Chondrocyte (in vitro differentiated cells): ENCODE measurements around the gene MMRN1. TPM values are rescaled to one million over a fixed set of nuclear protein-coding genes. Genes with fewer than 3 reads are reported as not detected.

Experiments used
- DNase-seq: peaks from one replicate; pipeline ENCODE4 v3.0.0; 2021; ENCODE audit warnings: mixed read lengths, low spot score
- H3K27ac Mint-ChIP-seq: one replicate; pipeline ENCODE4 v1.8.0; 2021; ENCODE audit warnings: mild to moderate bottlenecking, moderate library complexity, mixed read lengths; ENCODE audit not compliant: unreplicated experiment
- H3K27me3 Mint-ChIP-seq: 2 replicates; pipeline ENCODE4 v1.8.0; 2021; ENCODE audit warnings: low read depth, mixed read lengths
- H3K36me3 Mint-ChIP-seq: 2 replicates; pipeline ENCODE4 v1.8.0; 2021; ENCODE audit warnings: low read depth, mixed read lengths
- H3K4me1 Mint-ChIP-seq: 2 replicates; pipeline ENCODE4 v1.8.0; 2021; ENCODE audit warnings: low read depth, mild to moderate bottlenecking, mixed read lengths
- H3K4me3 Mint-ChIP-seq: one replicate; pipeline ENCODE4 v1.8.0; 2021; ENCODE audit warnings: mild to moderate bottlenecking, moderate library complexity, mixed read lengths; ENCODE audit not compliant: unreplicated experiment
- H3K9me3 Mint-ChIP-seq: 2 replicates; pipeline ENCODE4 v1.8.0; 2021; ENCODE audit warnings: low read depth, mixed read lengths
- long read RNA-seq: library from polyadenylated mRNA; stranded (forward); transcript quantifications from one replicate; pipeline ENCODE4 v2.0.0, GENCODE V29; 2021
- total RNA-seq: library from RNA; stranded (reverse); gene quantifications from 3 replicates; pipeline ENCODE4 v1.2.1, GENCODE V29; 2021
- TF ChIP-seq, protein P1 (sequence below): fragments of 200-600 bp; sonication (generic); IDR thresholded peaks from 2 replicates; pipeline ENCODE4 v1.5.0; 2021; ENCODE audit warnings: antibody characterized with exemption, mild to moderate bottlenecking, moderate library complexity

MMRN1 gene, protein sequence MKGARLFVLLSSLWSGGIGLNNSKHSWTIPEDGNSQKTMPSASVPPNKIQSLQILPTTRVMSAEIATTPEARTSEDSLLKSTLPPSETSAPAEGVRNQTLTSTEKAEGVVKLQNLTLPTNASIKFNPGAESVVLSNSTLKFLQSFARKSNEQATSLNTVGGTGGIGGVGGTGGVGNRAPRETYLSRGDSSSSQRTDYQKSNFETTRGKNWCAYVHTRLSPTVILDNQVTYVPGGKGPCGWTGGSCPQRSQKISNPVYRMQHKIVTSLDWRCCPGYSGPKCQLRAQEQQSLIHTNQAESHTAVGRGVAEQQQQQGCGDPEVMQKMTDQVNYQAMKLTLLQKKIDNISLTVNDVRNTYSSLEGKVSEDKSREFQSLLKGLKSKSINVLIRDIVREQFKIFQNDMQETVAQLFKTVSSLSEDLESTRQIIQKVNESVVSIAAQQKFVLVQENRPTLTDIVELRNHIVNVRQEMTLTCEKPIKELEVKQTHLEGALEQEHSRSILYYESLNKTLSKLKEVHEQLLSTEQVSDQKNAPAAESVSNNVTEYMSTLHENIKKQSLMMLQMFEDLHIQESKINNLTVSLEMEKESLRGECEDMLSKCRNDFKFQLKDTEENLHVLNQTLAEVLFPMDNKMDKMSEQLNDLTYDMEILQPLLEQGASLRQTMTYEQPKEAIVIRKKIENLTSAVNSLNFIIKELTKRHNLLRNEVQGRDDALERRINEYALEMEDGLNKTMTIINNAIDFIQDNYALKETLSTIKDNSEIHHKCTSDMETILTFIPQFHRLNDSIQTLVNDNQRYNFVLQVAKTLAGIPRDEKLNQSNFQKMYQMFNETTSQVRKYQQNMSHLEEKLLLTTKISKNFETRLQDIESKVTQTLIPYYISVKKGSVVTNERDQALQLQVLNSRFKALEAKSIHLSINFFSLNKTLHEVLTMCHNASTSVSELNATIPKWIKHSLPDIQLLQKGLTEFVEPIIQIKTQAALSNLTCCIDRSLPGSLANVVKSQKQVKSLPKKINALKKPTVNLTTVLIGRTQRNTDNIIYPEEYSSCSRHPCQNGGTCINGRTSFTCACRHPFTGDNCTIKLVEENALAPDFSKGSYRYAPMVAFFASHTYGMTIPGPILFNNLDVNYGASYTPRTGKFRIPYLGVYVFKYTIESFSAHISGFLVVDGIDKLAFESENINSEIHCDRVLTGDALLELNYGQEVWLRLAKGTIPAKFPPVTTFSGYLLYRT
- total RNA-seq = not detected in 3 replicates
- long read RNA-seq = 0 reads

DNA sequence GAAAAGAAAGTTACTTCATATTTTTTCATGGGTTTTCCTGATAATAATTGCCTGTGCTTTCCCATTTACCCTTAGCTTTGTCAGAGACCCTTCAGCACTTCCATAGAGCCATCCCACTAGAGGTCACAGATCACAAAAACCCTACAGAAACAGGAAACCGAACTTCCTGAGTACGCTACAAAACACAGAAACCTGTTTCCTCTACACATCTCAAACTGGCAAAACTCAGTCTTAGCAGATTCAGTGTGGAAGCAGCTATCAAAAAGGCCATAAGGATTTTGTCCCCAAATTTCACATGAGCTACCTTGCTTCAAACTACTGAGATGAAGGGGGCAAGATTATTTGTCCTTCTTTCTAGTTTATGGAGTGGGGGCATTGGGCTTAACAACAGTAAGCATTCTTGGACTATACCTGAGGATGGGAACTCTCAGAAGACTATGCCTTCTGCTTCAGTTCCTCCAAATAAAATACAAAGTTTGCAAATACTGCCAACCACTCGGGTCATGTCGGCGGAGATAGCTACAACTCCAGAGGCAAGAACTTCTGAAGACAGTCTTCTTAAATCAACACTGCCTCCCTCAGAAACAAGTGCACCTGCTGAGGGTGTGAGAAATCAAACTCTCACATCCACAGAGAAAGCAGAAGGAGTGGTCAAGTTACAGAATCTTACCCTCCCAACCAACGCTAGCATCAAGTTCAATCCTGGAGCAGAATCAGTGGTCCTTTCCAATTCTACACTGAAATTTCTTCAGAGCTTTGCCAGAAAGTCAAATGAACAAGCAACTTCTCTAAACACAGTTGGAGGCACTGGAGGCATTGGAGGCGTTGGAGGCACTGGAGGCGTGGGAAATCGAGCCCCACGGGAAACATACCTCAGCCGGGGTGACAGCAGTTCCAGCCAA lies at the start of gene MMRN1:
TSS of gene MMRN1 (plus strand) at position 206 of the 902 bp plus-strand sequence. CDS start at position 324, 118 bp downstream.
- Mint-ChIP-seq H3K27ac (no peak within 1 kb of the TSS), H3K4me3 (no peak within 1 kb of the TSS), H3K27me3 (peaks cover 4% of the 10 kb centered on the region), H3K4me1 (no peaks in the 10 kb centered on the region), H3K36me3 (no peaks in the 10 kb centered on the region), H3K9me3 (no peaks in the 10 kb centered on the region)
- TF ChIP-seq, protein P1, sequence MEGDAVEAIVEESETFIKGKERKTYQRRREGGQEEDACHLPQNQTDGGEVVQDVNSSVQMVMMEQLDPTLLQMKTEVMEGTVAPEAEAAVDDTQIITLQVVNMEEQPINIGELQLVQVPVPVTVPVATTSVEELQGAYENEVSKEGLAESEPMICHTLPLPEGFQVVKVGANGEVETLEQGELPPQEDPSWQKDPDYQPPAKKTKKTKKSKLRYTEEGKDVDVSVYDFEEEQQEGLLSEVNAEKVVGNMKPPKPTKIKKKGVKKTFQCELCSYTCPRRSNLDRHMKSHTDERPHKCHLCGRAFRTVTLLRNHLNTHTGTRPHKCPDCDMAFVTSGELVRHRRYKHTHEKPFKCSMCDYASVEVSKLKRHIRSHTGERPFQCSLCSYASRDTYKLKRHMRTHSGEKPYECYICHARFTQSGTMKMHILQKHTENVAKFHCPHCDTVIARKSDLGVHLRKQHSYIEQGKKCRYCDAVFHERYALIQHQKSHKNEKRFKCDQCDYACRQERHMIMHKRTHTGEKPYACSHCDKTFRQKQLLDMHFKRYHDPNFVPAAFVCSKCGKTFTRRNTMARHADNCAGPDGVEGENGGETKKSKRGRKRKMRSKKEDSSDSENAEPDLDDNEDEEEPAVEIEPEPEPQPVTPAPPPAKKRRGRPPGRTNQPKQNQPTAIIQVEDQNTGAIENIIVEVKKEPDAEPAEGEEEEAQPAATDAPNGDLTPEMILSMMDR = no peak
- DNase-seq = no peak

DNA sequence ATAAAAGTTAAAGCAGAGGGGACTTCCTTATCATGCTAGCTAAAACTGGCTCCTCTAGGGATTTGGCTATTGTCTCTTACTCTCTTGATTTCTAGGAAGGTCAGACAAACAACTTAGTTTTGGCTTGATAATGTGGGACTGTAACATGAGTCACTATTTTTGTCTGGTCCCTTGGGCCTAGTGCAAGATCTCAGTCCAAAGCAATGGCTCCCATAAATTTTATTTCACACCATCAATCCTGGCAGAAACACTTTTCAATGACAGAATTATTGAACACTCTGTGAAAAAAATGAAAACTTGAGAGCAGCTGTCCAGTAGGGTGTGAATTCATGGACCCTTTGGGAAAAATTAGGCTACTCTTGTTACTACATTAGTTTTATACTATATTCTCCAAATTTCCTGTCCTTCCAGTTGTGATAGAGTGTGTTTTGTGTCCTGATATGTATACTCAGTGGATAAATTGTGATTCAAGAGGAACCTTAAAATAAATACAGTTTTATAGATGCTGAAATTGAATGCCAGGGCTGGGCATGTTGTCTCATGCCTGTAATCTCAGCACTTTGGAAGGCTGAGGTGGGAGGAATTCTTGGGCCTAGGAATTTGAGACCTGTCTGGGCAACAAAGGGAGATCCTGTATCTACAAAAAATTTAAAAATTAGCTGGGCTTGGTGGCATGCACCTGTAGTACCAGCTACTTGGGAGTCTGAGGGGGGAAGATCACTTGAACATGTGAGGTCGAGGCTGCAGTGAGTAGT lies 46.9 kb upstream of the MMRN1 start:
- peaks cover 2% of the 10 kb centered on the region for H3K36me3 Mint-ChIP-seq
- H3K27me3 Mint-ChIP-seq = no peaks in the 10 kb centered on the region
- peaks cover 4% of the 10 kb centered on the region for H3K4me1 Mint-ChIP-seq
- H3K27ac Mint-ChIP-seq = no peak overlapping the region
- DNase-seq = no peak
- peaks cover 6% of the 10 kb centered on the region for H3K9me3 Mint-ChIP-seq
- TF ChIP-seq, protein P1 = no peak
- no peak overlapping the region for H3K4me3 Mint-ChIP-seq

DNA sequence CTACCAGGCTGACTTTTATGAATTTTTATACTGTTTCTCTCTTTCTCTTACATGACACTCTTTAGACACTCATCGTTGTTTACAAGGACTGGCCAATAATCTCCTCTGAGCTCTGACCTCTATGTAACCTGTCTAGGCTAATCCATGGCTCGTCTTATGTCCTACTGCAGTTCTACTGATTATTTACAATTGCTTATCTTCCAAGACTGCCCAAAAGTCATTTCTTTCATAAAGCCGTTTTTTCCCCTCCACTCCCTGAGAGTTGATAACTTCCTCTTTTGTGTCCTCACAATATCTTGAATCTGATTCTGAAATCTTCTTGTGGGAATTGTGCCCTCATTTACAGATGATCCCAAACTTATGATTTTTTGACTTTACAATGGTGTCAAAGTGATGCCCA lies 39.4 kb upstream of the MMRN1 start:
- no peaks in the 10 kb centered on the region for H3K4me1 Mint-ChIP-seq
- H3K36me3 Mint-ChIP-seq = no peaks in the 10 kb centered on the region
- DNase-seq = no peak
- H3K27me3 Mint-ChIP-seq = peaks cover 2% of the 10 kb centered on the region
- H3K4me3 Mint-ChIP-seq = no peak overlapping the region
- H3K27ac Mint-ChIP-seq = no peak overlapping the region
- TF ChIP-seq, protein P1 = no peak
- peaks cover 8% of the 10 kb centered on the region for H3K9me3 Mint-ChIP-seq

DNA sequence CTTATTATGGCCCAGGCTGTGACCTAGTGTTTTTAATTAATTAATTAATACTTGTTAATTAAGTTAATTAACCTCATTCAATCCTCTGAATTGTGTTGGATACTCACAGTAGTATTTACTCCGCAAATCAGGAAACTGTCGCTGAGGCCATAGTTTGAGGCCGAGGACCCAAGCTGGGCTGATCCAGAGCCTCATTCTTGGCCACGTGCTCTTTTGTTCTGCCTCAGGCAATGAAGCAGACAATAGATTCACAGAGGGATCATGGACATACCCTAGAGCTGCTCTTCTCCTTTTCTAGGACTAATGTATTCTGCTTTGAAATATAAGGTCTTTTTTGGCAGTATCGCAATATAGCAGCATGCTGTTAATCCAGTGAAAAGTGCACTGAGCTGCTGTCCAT lies 33.7 kb upstream of the MMRN1 start:
- Mint-ChIP-seq H3K36me3 (no peaks in the 10 kb centered on the region), H3K9me3 (peaks cover 8% of the 10 kb centered on the region), H3K4me3 (no peak overlapping the region), H3K27me3 (peaks cover 2% of the 10 kb centered on the region), H3K4me1 (no peaks in the 10 kb centered on the region), H3K27ac (no peak overlapping the region)
- TF ChIP-seq, protein P1 = no peak
- DNase-seq = no peak
